Neutrophil (primary cell): Measurements from ENCODE around the gene PTS.
"Not testable (repeated sequence)": the region's sequence is repeated elsewhere in the genome, so short reads cannot be mapped to it uniquely, and the experiment has no call there.

Source experiments
- H3K27ac ChIP-seq: fragments of 200-600 bp; sonication (generic); 2 replicates; pipeline ENCODE4 v1.5.1; 2016; ENCODE audit warnings: mild to moderate bottlenecking, moderate library complexity
- H3K27me3 ChIP-seq: fragments of 200-600 bp; sonication (generic); 2 replicates; pipeline ENCODE4 v1.6.0; 2016; ENCODE audit warnings: mild to moderate bottlenecking
- H3K36me3 ChIP-seq: fragments of 200-600 bp; sonication (generic); 2 replicates; pipeline ENCODE4 v1.5.1; 2017
- H3K4me1 ChIP-seq, 2 experiments: fragments of 200-600 bp in 1 of 2; sonication (generic) in 1 of 2; 1 replicate in 1 of 2; 2 replicates in 1 of 2; pipeline versions ENCODE4 v1.5.1 to v1.6.1; 2013 to 2016; ENCODE audit warnings: low read depth in 1 of 2, low read length in 1 of 2, mild to moderate bottlenecking in 1 of 2, moderate library complexity in 1 of 2; ENCODE audit not compliant: control insufficient read depth in 1 of 2, insufficient read depth in 1 of 2
- H3K4me3 ChIP-seq, 2 experiments: fragments of 200-600 bp in 1 of 2; sonication (generic) in 1 of 2; 1 replicate in 1 of 2; 2 replicates in 1 of 2; pipeline ENCODE4 v1.5.1; 2013 to 2016; ENCODE audit warnings: low read depth in 1 of 2, low read length in 1 of 2, mild to moderate bottlenecking in 1 of 2, moderate library complexity in 1 of 2
- H3K9me3 ChIP-seq: fragments of 200-600 bp; sonication (generic); 2 replicates; pipeline ENCODE4 v1.5.1; 2016
- CTCF ChIP-seq: fragments of 200-600 bp; sonication (generic); IDR thresholded peaks from 2 replicates; pipeline ENCODE4 v1.5.1; 2016; ENCODE audit warnings: antibody characterized with exemption

PTS gene

GRCh38 chr11:112182867-112183266 lies 43.4 kb upstream of the PTS start:
- Histone ChIP-seq H3K4me3 (no peak overlapping the region), H3K27ac (no peak overlapping the region), H3K9me3 (no peaks in the 10 kb centered on the region), H3K27me3 (no peaks in the 10 kb centered on the region), H3K36me3 (no peaks in the 10 kb centered on the region), H3K4me1 (peaks cover 10 to 14% of the 10 kb centered on the region in 2 experiments)
- no peak for TF ChIP-seq CTCF

- Histone ChIP-seq H3K4me3 (no peak overlapping the region), H3K27ac (no peak overlapping the region), H3K36me3 (no peaks in the 10 kb centered on the region), H3K9me3 (no peaks in the 10 kb centered on the region), H3K27me3 (no peaks in the 10 kb centered on the region), H3K4me1 (no peaks in the 10 kb centered on the region)
- no peak for TF ChIP-seq CTCF
Observed at GRCh38 chr11:112185883-112186282, 40.3 kb upstream of the PTS start.

- no peaks in the 10 kb centered on the region for H3K36me3 ChIP-seq
- no peak for TF ChIP-seq CTCF
Observed at GRCh38 chr11:112186304-112186703, 39.9 kb upstream of the PTS start.

GRCh38 chr11:112195113-112195512 lies 31.1 kb upstream of the PTS start:
- H3K4me1 ChIP-seq, result peaks cover 5 to 17% of the 10 kb centered on the region in 2 experiments
- H3K4me3 ChIP-seq, H3K27me3 ChIP-seq, H3K9me3 ChIP-seq, H3K36me3 ChIP-seq, H3K27ac ChIP-seq: not testable (repeated sequence)

More at GRCh38 chr11:112186304-112186703, 39.9 kb upstream of the PTS start:
- no peak overlapping the region for H3K4me3 ChIP-seq
- H3K27me3 ChIP-seq, result no peaks in the 10 kb centered on the region
- H3K27ac ChIP-seq, result no peak overlapping the region
- H3K4me1 ChIP-seq, result no peaks in the 10 kb centered on the region
- no peaks in the 10 kb centered on the region for H3K9me3 ChIP-seq

DNA sequence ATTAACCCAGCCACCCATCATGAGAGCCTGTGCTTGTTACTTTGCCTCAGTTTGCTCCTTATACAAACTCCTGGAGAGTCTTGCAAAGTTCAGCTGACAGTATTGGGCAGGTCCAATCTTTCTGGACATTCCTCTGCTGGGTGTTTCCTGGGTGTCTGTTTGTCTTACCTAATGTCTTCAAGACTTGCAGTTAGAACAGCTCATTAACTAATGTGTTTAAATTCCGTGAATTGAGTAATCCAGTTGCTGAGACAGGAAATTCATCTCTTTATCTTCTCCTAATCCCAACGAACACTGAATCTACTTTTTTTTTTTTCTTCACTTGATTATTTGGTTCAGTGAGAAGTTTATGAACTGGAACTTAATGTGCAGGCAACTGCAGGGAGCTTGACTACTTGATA lies 30.3 kb upstream of the PTS start:
- H3K4me1 ChIP-seq, result peaks cover 5 to 17% of the 10 kb centered on the region in 2 experiments
- H3K27ac ChIP-seq, result no peak overlapping the region
- no peaks in the 10 kb centered on the region for H3K9me3 ChIP-seq
- H3K36me3 ChIP-seq, result no peaks in the 10 kb centered on the region
- TF ChIP-seq CTCF, result no peak
- no peak overlapping the region for H3K4me3 ChIP-seq
- no peaks in the 10 kb centered on the region for H3K27me3 ChIP-seq

DNA sequence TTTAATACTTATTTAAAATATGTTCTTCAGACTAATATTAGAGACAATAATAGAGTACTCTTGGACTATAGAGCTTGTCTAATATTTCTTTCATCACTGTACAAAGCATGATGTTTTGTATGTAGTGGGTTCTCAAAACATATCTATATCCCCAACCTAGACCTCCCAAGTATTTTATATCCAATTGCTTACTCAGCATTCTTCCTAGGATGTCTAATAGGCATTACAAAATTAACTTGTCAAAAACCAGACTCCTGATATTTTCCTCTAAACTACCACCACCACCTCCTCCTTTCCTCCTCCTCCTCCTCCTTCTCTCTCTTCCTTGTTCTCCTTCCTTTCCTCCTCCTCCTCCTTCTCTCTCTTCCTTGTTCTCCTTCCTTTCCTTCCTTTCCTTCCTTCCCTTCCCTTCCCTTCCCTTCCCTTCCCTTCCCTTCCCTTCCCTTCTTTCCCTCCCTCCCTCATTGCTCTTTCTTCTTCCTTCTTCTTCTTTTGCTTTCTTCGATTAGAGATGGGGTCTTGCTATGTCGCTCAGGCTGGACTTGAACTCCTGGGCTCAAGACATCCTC lies 29.6 kb upstream of the PTS start:
- no peaks in the 10 kb centered on the region for H3K27me3 ChIP-seq
- H3K4me1 ChIP-seq, result peaks cover 5 to 17% of the 10 kb centered on the region in 2 experiments
- no peak overlapping the region for H3K4me3 ChIP-seq
- no peaks in the 10 kb centered on the region for H3K9me3 ChIP-seq
- H3K36me3 ChIP-seq, result no peaks in the 10 kb centered on the region
- H3K27ac ChIP-seq, result no peak overlapping the region
- TF ChIP-seq CTCF, result no peak

DNA sequence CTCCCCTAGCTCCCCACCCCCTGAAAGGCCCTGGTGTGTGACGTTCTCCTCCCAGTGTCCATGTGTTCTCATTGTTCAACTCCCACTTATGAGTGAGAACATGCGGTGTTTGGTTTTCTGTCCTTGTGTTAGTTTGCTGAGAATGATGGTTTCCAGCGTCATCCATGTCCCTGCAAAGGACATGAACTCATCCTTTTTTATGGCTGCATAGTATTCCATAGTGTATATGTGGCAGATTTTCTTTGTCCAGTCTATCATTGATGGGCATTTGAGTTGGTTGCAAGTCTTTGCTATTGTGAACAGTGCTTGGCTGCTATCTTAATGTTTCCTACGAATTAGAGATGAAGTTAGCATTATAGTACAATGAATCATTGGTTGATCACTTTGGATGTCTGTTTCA lies 27.1 kb upstream of the PTS start:
- H3K9me3 ChIP-seq, H3K36me3 ChIP-seq, H3K27me3 ChIP-seq, H3K4me3 ChIP-seq, H3K27ac ChIP-seq: not testable (repeated sequence)
- peaks cover 5 to 12% of the 10 kb centered on the region in 2 experiments for H3K4me1 ChIP-seq
